ENCODE measurements around the gene AKR1A1.
"Not testable (repeated sequence)": the region's sequence is repeated elsewhere in the genome, so short reads cannot be mapped to it uniquely, and the experiment has no call there.

The AKR1A1 gene

GRCh38 chr1:45570631-45571030, 20.0 kb downstream of the AKR1A1 start:
- DNase-seq = no peak

- DNase-seq = no peak
Observed at GRCh38 chr1:45573231-45573804, 22.7 kb downstream of the AKR1A1 start.

GRCh38 chr1:45574105-45574626, 23.5 kb downstream of the AKR1A1 start:
- DNase-seq = peak; percentile 51

- peak; percentile 98 for DNase-seq
Observed at GRCh38 chr1:45583264-45583665, 32.6 kb downstream of the AKR1A1 start.

- DNase-seq = peak; percentile 90
Observed at GRCh38 chr1:45583666-45584350, 33.2 kb downstream of the AKR1A1 start, which contains the start of gene NASP. NASP (plus strand) TSS chr1:45584041; CDS start chr1:45584147, 106 bp downstream.

- peak; percentile 91 for DNase-seq
Observed at GRCh38 chr1:45584351-45585109, 33.9 kb downstream of the AKR1A1 start.

GRCh38 chr1:45585110-45585426, 34.4 kb downstream of the AKR1A1 start:
- DNase-seq = no peak

GRCh38 chr1:45585496-45586075, 35.0 kb downstream of the AKR1A1 start:
- DNase-seq = no peak

GRCh38 chr1:45586769-45587168, 36.1 kb downstream of the AKR1A1 start:
- DNase-seq = no peak

- no peak for DNase-seq
Observed at GRCh38 chr1:45589861-45590260, 39.2 kb downstream of the AKR1A1 start.

- DNase-seq = no peak
Observed at GRCh38 chr1:45594412-45594811, 43.8 kb downstream of the AKR1A1 start.

- DNase-seq = not testable (repeated sequence)
Observed at GRCh38 chr1:45596765-45597164, 46.1 kb downstream of the AKR1A1 start.

- no peak for DNase-seq
Observed at GRCh38 chr1:45604239-45604638, 53.6 kb downstream of the AKR1A1 start.

- DNase-seq = no peak
Observed at GRCh38 chr1:45607404-45608074, 56.9 kb downstream of the AKR1A1 start.

- no peak for DNase-seq
Observed at GRCh38 chr1:45608175-45609156, 57.8 kb downstream of the AKR1A1 start.

- no peak for DNase-seq
Observed at GRCh38 chr1:45610589-45611226, 60.1 kb downstream of the AKR1A1 start.

GRCh38 chr1:45612941-45613579, 62.4 kb downstream of the AKR1A1 start:
- DNase-seq = no peak

- no peak for DNase-seq
Observed at GRCh38 chr1:45615885-45616284, 65.3 kb downstream of the AKR1A1 start.

- DNase-seq = no peak
Observed at GRCh38 chr1:45617618-45618017, 67.0 kb downstream of the AKR1A1 start.

GRCh38 chr1:45619149-45619921, 68.7 kb downstream of the AKR1A1 start:
- no peak for DNase-seq
